Smooth muscle cell (in vitro differentiated cells): ENCODE data around the gene LRPPRC. TPM values are rescaled to one million over a fixed set of nuclear protein-coding genes. Genes with fewer than 3 reads are reported as not detected.

ENCODE experiments used
- DNase-seq: peaks from one replicate; lab custom pipeline; 2025; ENCODE audit not compliant: unreplicated experiment; lab: John Stamatoyannopoulos, UW
- H2AFZ ChIP-seq: fragments of 200-600 bp; sonication (generic); 2 replicates; pipeline ENCODE4 v1.6.0; 2016; ENCODE audit warnings: antibody characterized with exemption, low read depth, mild to moderate bottlenecking
- H3F3A ChIP-seq: fragments of 200-600 bp; sonication (generic); 2 replicates; pipeline ENCODE4 v1.6.0; 2017; ENCODE audit warnings: antibody characterized with exemption, low read depth
- H3K27ac ChIP-seq: fragments of 200-600 bp; sonication (generic); 2 replicates; pipeline ENCODE4 v1.5.1; 2016; ENCODE audit warnings: low read depth, mild to moderate bottlenecking
- H3K27me3 ChIP-seq: fragments of 200-600 bp; sonication (generic); 2 replicates; pipeline ENCODE4 v1.6.1; 2016; ENCODE audit warnings: low read depth, mild to moderate bottlenecking
- H3K36me3 ChIP-seq: fragments of 200-600 bp; sonication (generic); 2 replicates; pipeline ENCODE4 v1.5.1; 2016; ENCODE audit warnings: low read depth
- H3K4me1 ChIP-seq: fragments of 200-600 bp; sonication (generic); 2 replicates; pipeline ENCODE4 v1.5.1; 2016; ENCODE audit warnings: low read depth
- H3K4me2 ChIP-seq: fragments of 200-600 bp; sonication (generic); 2 replicates; pipeline ENCODE4 v1.6.0; 2016; ENCODE audit warnings: mild to moderate bottlenecking
- H3K4me3 ChIP-seq: fragments of 200-600 bp; sonication (generic); 2 replicates; pipeline ENCODE4 v1.5.1; 2016; ENCODE audit warnings: mild to moderate bottlenecking
- H3K79me2 ChIP-seq: fragments of 200-600 bp; sonication (generic); 2 replicates; pipeline ENCODE4 v1.6.0; 2016; ENCODE audit warnings: low read depth, mild to moderate bottlenecking
- H3K9ac ChIP-seq: fragments of 200-600 bp; sonication (generic); 2 replicates; pipeline ENCODE4 v1.6.0; 2016; ENCODE audit warnings: low read depth
- H3K9me3 ChIP-seq: fragments of 200-600 bp; sonication (generic); replicated peaks from 2 replicates; pipeline ENCODE4 v1.5.1; 2016; ENCODE audit warnings: low read depth
- H4K20me1 ChIP-seq: fragments of 200-600 bp; sonication (generic); 2 replicates; pipeline ENCODE4 v1.6.0; 2016; ENCODE audit warnings: low read depth
- WGBS: methylation state at CpG from one replicate; pipeline ENCODE4 v1.1.7; 2016; ENCODE audit warnings: low lambda C conversion rate; 5-methylcytosine and 5-hydroxymethylcytosine counted together
- polyA plus RNA-seq: library from polyadenylated mRNA; unstranded; fragments of >200 nt; fragmentation: Nextera tagmentation; extraction: Ambion mirVana; gene quantifications from 2 replicates; pipeline ENCODE4 v1.2.1, GENCODE V29; 2016
- total RNA-seq: library from RNA; depleted of rRNA; stranded (reverse); fragments of >200 nt; gene quantifications from 2 replicates; pipeline ENCODE4 v1.2.3, GENCODE V29; 2014
- TF ChIP-seq, protein P1 (sequence below): fragments of 200-600 bp; sonication (generic); IDR thresholded peaks from 2 replicates; pipeline ENCODE4 v1.5.1; 2017; ENCODE audit warnings: borderline replicate concordance, mild to moderate bottlenecking, antibody characterized with exemption; ENCODE audit not compliant: insufficient read depth, poor library complexity, severe bottlenecking

LRPPRC gene
- total and polyA plus RNA-seq, 2 experiments from 2014 or later: 19.9 to 45.6 TPM

DNA sequence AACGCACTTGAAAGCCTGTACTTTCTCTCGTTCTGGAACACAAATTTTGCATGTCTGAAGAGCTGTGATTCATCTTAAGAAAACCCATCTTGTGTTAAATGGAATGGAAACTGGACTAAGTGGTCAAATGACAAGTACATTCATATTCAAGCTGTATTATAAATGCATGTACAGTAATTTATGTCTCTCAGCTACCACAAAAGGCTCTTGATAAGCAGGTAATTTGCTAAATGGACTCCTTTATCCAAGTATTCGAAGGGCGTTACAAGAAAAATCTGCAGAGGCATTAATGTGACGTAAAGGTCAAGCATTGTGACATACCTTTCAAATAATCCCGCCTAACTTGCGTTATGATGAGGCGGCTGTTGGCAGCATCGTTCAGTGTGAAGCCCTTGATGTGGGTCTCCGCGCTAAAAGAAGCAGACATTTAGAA, 90.4 kb downstream of the LRPPRC start:
- Histone ChIP-seq H3F3A (no peaks in the 10 kb centered on the region), H3K9me3 (no peaks in the 10 kb centered on the region), H3K79me2 (no peaks in the 10 kb centered on the region), H4K20me1 (no peaks in the 10 kb centered on the region), H3K9ac (no peak overlapping the region), H3K4me2 (no peak overlapping the region), H2AFZ (no peak overlapping the region), H3K36me3 (peaks cover 22% of the 10 kb centered on the region), H3K27me3 (no peaks in the 10 kb centered on the region), H3K4me1 (no peaks in the 10 kb centered on the region), H3K27ac (no peak overlapping the region), H3K4me3 (no peak overlapping the region)
- TF ChIP-seq, protein P1, sequence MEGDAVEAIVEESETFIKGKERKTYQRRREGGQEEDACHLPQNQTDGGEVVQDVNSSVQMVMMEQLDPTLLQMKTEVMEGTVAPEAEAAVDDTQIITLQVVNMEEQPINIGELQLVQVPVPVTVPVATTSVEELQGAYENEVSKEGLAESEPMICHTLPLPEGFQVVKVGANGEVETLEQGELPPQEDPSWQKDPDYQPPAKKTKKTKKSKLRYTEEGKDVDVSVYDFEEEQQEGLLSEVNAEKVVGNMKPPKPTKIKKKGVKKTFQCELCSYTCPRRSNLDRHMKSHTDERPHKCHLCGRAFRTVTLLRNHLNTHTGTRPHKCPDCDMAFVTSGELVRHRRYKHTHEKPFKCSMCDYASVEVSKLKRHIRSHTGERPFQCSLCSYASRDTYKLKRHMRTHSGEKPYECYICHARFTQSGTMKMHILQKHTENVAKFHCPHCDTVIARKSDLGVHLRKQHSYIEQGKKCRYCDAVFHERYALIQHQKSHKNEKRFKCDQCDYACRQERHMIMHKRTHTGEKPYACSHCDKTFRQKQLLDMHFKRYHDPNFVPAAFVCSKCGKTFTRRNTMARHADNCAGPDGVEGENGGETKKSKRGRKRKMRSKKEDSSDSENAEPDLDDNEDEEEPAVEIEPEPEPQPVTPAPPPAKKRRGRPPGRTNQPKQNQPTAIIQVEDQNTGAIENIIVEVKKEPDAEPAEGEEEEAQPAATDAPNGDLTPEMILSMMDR: no peak
- DNase-seq: no peak
- 97% methylated on average over 11 of the region's 11 CpGs for WGBS

DNA sequence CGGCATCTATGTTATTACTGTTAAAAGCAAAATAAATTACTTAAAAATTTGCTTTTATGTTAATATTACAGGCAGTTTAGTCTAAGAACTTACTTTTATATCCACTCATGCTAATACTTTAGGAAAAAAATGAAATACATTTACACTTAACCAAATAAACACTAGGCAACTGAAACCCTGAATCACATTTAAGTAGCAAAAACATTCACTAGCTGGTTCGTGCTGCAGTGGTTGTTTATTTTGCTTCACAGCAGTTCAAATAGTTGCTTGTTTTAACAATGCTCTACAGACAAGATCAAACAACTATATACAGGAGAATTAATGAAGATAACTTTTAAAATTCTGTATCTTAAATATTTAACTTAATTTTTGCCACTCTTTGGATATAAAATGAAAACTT, 96.2 kb downstream of the LRPPRC start:
- 91% methylated on average over 2 of the region's 2 CpGs for WGBS
- TF ChIP-seq, protein P1: no peak
- DNase-seq: no peak

DNA sequence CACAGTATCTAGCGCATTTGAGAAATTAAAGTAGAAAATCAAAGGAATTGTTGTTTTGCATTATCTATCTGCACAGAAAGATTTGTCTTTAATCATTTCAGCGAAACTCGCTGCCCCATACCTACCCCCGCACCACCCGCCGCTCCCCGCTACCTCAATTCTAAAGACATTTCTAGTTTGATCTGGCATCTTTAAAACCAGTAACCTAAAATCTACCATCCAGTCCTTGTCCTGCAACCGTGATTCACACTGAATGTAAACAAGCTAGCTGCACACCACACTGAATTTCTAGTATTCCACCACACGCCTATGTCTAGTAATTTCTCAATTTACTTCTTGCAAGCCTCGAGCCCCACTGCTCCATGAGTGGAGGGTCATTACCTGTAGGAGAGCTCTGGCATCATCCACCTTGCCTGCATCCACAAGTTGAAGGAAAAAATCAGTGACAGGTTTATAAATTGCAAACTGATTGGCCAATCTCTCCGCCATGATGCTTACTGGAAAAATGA, 96.9 kb downstream of the LRPPRC start:
- Histone ChIP-seq H3K4me2 (no peak overlapping the region), H3K4me1 (no peaks in the 10 kb centered on the region), H3K9me3 (no peaks in the 10 kb centered on the region), H3K4me3 (no peak overlapping the region), H3K36me3 (peaks cover 36% of the 10 kb centered on the region), H2AFZ (no peak overlapping the region), H4K20me1 (no peaks in the 10 kb centered on the region), H3K79me2 (peaks cover 3% of the 10 kb centered on the region), H3K9ac (no peak overlapping the region), H3K27me3 (no peaks in the 10 kb centered on the region), H3K27ac (no peak overlapping the region), H3F3A (no peaks in the 10 kb centered on the region)
- WGBS: 98% methylated on average over 11 of the region's 11 CpGs
- TF ChIP-seq, protein P1: no peak
- DNase-seq: no peak

More for the DNA sequence above, 96.2 kb downstream of the LRPPRC start:
- Histone ChIP-seq H3K27me3 (no peaks in the 10 kb centered on the region), H3K79me2 (peaks cover 3% of the 10 kb centered on the region), H3K9ac (no peak overlapping the region), H3F3A (no peaks in the 10 kb centered on the region), H3K27ac (no peak overlapping the region), H3K4me3 (no peak overlapping the region), H3K4me2 (no peak overlapping the region), H4K20me1 (no peaks in the 10 kb centered on the region), H3K9me3 (no peaks in the 10 kb centered on the region), H3K4me1 (no peaks in the 10 kb centered on the region), H3K36me3 (peaks cover 34% of the 10 kb centered on the region), H2AFZ (no peak overlapping the region)
